Ecto neural progenitor cell (in vitro differentiated cells): Measurements from ENCODE around the gene STEAP1.
"Not testable (repeated sequence)": the region's sequence is repeated elsewhere in the genome, so short reads cannot be mapped to it uniquely, and the experiment has no call there.

ENCODE experiments used
- DNase-seq: peaks from one replicate; pipeline ENCODE4 v3.0.0-alpha.2; 2018; ENCODE audit warnings: low spot score

Gene STEAP1

DNA sequence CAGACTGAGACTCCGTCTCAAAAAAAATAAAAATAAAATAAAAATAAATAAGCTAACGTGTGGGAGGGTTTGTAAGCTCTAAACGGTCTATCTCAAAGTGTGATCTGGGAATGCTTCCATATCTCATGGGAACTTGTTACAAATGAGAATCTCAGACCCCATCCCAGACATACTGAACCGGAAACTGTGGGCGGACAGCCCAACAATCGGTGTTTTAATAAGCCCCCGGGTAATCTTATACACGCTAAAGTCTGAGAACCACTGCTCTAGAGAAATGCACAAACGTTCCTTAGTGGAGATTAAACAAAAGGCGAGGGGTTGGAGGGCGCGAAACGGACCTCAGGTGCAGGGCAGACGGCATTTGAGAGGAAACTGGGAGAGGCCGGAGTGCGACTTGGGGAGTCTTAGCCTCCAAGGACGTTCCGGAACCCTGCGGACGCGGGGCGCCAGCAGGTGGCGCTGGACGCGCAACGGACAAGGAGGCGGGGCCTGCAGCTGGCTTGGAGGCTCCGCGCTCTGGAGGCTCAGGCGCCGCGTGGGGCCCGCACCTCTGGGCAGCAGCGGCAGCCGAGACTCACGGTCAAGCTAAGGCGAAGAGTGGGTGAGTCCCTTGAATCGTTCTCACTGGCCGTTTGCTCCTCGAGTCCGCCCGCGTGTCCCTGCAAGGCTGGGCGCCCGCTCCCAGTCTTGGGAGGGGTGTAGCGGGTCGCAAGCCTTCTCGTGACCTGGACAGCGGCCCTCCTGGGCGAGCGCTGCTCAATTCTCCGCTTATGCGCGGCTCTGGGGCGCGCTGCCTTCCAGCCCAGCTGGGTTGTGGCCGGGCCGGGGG lies at the start of gene STEAP1:
TSS of gene STEAP1 (plus strand) at position 527 of the 829 bp plus-strand sequence. CDS start 5,320 bp downstream, outside the sequence.
- peak; percentile 95 for DNase-seq

DNA sequence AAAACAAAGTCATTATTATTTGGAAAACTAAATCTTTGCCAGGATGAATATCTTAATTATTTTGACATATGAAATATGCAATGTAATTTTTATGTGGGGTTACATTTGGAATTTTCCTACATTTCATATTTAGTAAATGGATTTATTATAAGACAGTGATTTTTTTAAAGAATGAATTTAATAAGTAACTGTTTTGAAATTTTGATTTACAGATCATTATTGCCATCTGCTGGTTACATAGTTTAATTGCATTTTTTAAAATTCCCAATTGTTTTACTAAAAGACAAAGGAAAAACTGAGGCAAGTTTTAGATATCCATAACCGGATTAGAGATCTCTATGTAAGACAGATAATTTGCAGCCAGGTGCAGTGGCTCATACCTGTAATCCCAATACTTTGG lies 39.3 kb upstream of the STEAP1 start:
- not testable (repeated sequence) for DNase-seq

GRCh38 chr7:90118551-90119177 lies 35.6 kb upstream of the STEAP1 start:
- peak; percentile 45 for DNase-seq

GRCh38 chr7:90119178-90119971 lies 34.9 kb upstream of the STEAP1 start:
- DNase-seq = peak; percentile 49

DNA sequence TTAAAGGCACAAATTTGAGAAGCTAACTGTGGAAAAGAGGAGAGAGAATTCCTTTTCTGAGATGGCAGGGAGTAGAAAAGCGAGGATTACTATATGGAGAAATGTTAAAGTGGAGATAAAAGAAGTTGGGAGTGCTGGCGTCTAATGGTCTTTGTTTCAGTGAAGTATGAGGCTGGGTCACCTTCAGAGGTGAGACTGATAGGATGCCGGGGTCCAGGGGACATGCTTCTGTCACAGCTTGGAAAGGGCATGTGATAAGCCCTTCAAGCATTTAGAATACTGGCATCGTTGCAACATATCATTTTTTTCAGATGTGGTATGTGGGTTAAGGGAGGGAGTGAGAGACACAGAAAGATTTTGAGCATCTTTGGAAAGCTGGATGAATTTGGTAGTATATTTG lies 34.1 kb upstream of the STEAP1 start:
- DNase-seq = not testable (repeated sequence)

GRCh38 chr7:90131746-90132145 lies 22.5 kb upstream of the STEAP1 start:
- not testable (repeated sequence) for DNase-seq

GRCh38 chr7:90147079-90147960 lies 6.9 kb upstream of the STEAP1 start:
- DNase-seq = not testable (repeated sequence)

- DNase-seq = not testable (repeated sequence)
Measured at GRCh38 chr7:90149428-90149827, 4.8 kb upstream of the STEAP1 start.

- not testable (repeated sequence) for DNase-seq
Measured at GRCh38 chr7:90151884-90152283, 2.4 kb upstream of the STEAP1 start.

GRCh38 chr7:90152642-90153253 lies 1.5 kb upstream of the STEAP1 start:
- not testable (repeated sequence) for DNase-seq

DNA sequence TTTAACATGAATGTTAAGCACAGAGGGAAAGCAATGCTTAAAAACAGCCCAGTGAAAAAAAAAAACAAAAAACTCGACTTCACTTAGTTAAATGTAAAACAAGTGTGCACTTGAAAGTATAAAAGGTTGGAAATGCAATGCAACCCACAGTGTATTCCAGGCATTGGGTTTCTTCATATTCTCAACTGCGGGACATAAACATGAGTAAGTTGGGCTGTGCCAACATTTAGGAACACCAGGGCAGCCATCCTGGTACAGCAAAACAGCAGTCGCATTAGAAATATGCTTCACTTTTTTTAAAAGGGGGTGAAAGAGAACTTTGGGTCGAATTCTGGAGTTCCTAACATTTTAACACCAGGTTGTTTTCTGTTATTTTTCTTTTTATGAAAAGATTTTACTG lies 937 bp downstream of the STEAP1 start:
- no peak for DNase-seq

GRCh38 chr7:90157331-90157730 lies 3.1 kb downstream of the STEAP1 start:
- DNase-seq = not testable (repeated sequence)

DNA sequence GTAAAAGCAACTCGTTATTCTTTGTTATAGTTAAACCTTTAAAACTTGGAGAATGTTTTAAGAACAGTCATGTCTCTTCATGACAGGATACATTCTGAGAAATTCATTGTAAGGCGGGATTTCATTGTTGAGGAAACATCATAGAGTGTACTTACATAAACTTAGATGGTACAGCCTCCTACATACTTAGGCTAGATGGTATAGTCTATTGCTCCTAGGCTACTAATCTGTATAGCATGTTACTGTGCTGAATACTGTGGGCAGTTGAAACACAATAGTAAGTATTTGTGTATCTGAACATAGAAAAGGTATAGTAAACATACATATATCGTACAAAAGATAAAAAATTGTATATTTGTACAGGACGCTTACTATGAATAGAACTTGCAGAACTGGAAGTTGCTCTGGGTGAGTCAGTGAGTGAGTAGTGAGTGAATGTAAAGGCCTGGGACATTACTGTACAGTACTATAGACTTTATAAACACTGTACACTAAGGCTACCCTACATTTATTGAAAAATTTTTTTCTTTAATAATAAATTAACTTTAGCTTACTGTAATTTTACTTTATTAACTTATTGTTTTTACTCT lies 3.6 kb downstream of the STEAP1 start:
- not testable (repeated sequence) for DNase-seq

DNA sequence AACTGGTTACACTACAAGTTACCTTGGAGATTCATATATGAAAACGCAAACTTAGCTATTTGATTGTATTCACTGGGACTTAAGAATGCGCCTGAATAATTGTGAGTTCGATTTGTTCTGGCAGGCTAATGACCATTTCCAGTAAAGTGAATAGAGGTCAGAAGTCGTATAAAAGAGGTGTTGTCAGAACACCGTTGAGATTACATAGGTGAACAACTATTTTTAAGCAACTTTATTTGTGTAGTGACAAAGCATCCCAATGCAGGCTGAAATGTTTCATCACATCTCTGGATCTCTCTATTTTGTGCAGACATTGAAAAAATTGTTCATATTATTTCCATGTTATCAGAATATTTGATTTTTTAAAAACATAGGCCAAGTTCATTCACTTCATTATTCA lies 9.3 kb downstream of the STEAP1 start:
- DNase-seq = no peak

DNA sequence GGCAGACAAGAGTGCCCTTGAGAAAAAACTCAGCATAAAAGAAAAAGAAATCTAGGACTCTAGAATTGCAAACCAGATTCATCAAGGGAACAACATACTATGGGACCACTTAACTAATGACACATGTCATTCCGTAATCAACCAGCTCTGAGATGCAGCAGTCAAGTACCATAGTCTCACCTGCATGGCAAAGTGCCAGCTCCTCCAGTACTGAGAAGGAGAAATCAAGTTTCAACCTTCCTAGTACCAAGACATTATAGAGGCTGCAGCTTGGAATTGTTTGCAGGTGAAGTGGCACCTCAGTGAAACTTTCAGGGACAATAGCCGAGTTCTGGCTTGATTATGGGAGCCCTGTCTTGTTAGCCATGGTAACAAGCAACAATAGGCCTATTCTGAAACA lies 11.5 kb downstream of the STEAP1 start:
- no peak for DNase-seq

GRCh38 chr7:90166153-90166552 lies 11.9 kb downstream of the STEAP1 start:
- no peak for DNase-seq

GRCh38 chr7:90167361-90167760 lies 13.1 kb downstream of the STEAP1 start:
- no peak for DNase-seq

DNA sequence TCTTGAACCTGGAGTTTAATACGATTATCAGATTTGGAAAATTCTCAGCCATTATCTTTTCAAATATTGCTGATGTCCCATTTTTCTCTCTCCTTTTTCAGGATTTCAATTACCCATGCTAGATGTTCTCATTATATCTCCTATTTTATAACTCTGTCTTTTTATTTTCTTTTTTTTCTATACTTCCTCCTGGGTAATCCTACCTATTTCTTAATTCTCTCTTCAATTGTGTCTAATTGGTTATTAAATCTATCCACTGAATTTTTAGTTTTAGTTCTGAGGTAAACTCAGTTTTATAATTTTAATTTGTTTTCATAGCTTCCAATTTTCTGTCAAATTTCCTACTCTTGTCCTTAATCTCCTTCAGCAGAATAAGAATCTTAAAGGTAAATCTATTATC lies 15.6 kb downstream of the STEAP1 start:
- DNase-seq = no peak

- DNase-seq = no peak
Measured at GRCh38 chr7:90172121-90172520, 17.9 kb downstream of the STEAP1 start.

GRCh38 chr7:90172624-90173023 lies 18.4 kb downstream of the STEAP1 start:
- no peak for DNase-seq
